CD4-positive, alpha-beta T cell treated with Interleukin-15 for 1 hour (primary cell): ENCODE measurements around the gene TGIF2LX.
"Not testable (repeated sequence)": the region's sequence is repeated elsewhere in the genome, so short reads cannot be mapped to it uniquely, and the experiment has no call there.

Source experiments
- DNase-seq: peaks from one replicate; pipeline ENCODE4 v3.0.0-alpha.2; 2020

TGIF2LX gene

DNA sequence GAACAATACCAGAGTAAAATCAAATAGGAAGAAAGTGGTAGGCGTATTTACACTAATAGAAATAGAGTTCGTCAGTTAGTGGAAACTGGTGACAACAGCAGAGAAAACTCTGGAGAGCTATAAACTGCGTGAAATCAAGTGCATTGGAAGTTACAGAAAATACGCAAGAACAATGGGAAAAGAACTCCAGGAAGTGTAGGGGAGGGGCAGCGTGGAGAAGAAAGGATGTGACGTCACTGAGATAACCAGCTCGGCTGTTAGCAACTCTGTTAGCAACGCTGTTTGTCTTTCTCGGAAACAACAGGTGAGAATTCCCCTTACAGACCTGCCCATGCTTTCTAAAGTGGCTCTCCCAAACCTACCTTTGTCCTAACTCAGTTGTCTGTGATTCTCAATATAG lies at the start of gene TGIF2LX:
TSS of gene TGIF2LX (plus strand) at position 244 of the 400 bp plus-strand sequence. CDS start 178 bp downstream, outside the sequence.
- not testable (repeated sequence) for DNase-seq

GRCh38 chrX:89922338-89922934 lies 728 bp downstream of the TGIF2LX start:
- not testable (repeated sequence) for DNase-seq

- not testable (repeated sequence) for DNase-seq
Observed at GRCh38 chrX:89943077-89943476, 21.4 kb downstream of the TGIF2LX start.

DNA sequence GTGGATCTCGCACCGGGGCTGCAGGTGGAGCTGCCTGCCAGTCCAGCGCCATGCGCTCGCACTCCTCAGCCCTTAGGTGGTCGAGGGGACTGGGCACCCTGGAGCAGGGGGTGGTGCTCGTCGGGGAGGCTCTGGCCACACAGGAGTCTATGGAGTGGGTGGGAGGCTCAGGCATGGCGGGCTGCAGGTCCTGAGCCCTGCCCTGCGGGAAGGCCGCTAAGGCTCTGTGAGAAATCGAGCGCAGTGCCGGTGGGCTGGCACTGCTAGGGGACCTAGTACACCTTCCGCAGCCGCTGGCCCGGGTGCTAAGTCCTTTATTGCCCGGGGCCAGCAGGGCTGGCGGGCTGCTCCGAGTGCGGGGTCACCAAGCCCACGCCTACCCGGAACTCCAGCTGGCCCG lies 43.9 kb downstream of the TGIF2LX start:
- DNase-seq = not testable (repeated sequence)
